Mesenchymal stem cell (in vitro differentiated cells and primary cell): ENCODE results near the gene FGR.
"Not testable (repeated sequence)": the region's sequence is repeated elsewhere in the genome, so short reads cannot be mapped to it uniquely, and the experiment has no call there.

Experiments used
- DNase-seq: peaks from one replicate; pipeline ENCODE4 v3.0.0-alpha.2; 2013
- H2AFZ ChIP-seq: one replicate; pipeline ENCODE4 v1.6.1; 2013; ENCODE audit warnings: low read depth, mild to moderate bottlenecking, control low read depth, inconsistent platforms, low read length, moderate library complexity
- H2AK5ac ChIP-seq: 2 replicates; pipeline ENCODE4 v1.6.1; 2013; ENCODE audit warnings: low read length, moderate library complexity, mild to moderate bottlenecking, inconsistent platforms; ENCODE audit not compliant: severe bottlenecking
- H2BK120ac ChIP-seq: one replicate; pipeline ENCODE4 v1.6.1; 2013; ENCODE audit warnings: low read depth, mild to moderate bottlenecking, inconsistent platforms, low read length, moderate library complexity
- H2BK12ac ChIP-seq, 2 experiments: one replicate each; pipeline ENCODE4 v1.6.1; 2013; ENCODE audit warnings: inconsistent platforms in 2 of 2, low read length in 2 of 2, mild to moderate bottlenecking in 2 of 2, moderate library complexity in 2 of 2, control low read depth in 1 of 2
- H2BK15ac ChIP-seq: one replicate; pipeline ENCODE4 v1.6.1; 2013; ENCODE audit warnings: mild to moderate bottlenecking, low read depth, inconsistent platforms; ENCODE audit not compliant: poor library complexity, severe bottlenecking
- H2BK5ac ChIP-seq: 2 replicates; pipeline ENCODE4 v1.6.1; 2013; ENCODE audit warnings: low read depth, mild to moderate bottlenecking, low read length, control low read depth, inconsistent platforms; ENCODE audit not compliant: poor library complexity, severe bottlenecking
- H3K14ac ChIP-seq, 2 experiments: one replicate each; pipeline ENCODE4 v1.6.1; 2013; ENCODE audit warnings: inconsistent platforms in 2 of 2, low read length in 2 of 2, control low read depth in 1 of 2, mild to moderate bottlenecking in 1 of 2, moderate library complexity in 1 of 2
- H3K18ac ChIP-seq, 2 experiments: one replicate each; pipeline ENCODE4 v1.6.1; 2013; ENCODE audit warnings: inconsistent platforms in 2 of 2, low read length in 2 of 2, control low read depth in 1 of 2, low read depth in 1 of 2, mild to moderate bottlenecking in 1 of 2
- H3K23ac ChIP-seq, 2 experiments: one replicate each; pipeline ENCODE4 v1.6.1; 2013; ENCODE audit warnings: inconsistent platforms in 2 of 2, low read length in 2 of 2, mild to moderate bottlenecking in 2 of 2, moderate library complexity in 2 of 2, control low read depth in 1 of 2
- H3K27ac ChIP-seq: 2 replicates; pipeline ENCODE4 v1.5.1; 2013; ENCODE audit warnings: mild to moderate bottlenecking, moderate library complexity, low read length, control low read depth, inconsistent platforms; ENCODE audit not compliant: poor library complexity, severe bottlenecking
- H3K27me3 ChIP-seq, 2 experiments: 2 replicates each; pipeline versions ENCODE4 v1.6.1 to v1.7.0; 2013; ENCODE audit warnings: low read length in 2 of 2, mild to moderate bottlenecking in 2 of 2, moderate library complexity in 2 of 2, control low read depth in 1 of 2, inconsistent platforms in 1 of 2; ENCODE audit not compliant: control insufficient read depth in 1 of 2, insufficient read depth in 1 of 2
- H3K36me3 ChIP-seq, 2 experiments: 2 replicates each; pipeline versions ENCODE4 v1.6.1 to v1.7.0; 2013; ENCODE audit warnings: low read length in 2 of 2, control low read depth in 1 of 2, inconsistent platforms in 1 of 2, low read depth in 1 of 2, mild to moderate bottlenecking in 1 of 2; ENCODE audit not compliant: insufficient read depth in 2 of 2, control insufficient read depth in 1 of 2
- H3K4ac ChIP-seq, 2 experiments: one replicate each; pipeline ENCODE4 v1.6.1; 2013; ENCODE audit warnings: inconsistent platforms in 2 of 2, low read length in 2 of 2, mild to moderate bottlenecking in 2 of 2, moderate library complexity in 2 of 2, control low read depth in 1 of 2, low read depth in 1 of 2
- H3K4me1 ChIP-seq: 2 replicates; pipeline ENCODE4 v1.6.1; 2013; ENCODE audit warnings: low read depth, low read length, control low read depth; ENCODE audit not compliant: control insufficient read depth, insufficient read depth
- H3K4me2 ChIP-seq: 2 replicates; pipeline ENCODE4 v1.6.1; 2013; ENCODE audit warnings: low read length, mild to moderate bottlenecking, inconsistent platforms; ENCODE audit not compliant: poor library complexity, severe bottlenecking
- H3K4me3 ChIP-seq, 2 experiments: 2 replicates each; pipeline versions ENCODE4 v1.5.1 to v1.7.0; 2013; ENCODE audit warnings: low read length in 2 of 2, mild to moderate bottlenecking in 2 of 2, control low read depth in 1 of 2, low read depth in 1 of 2; ENCODE audit not compliant: insufficient read depth in 1 of 2
- H3K79me1 ChIP-seq: replicated peaks from 2 replicates; pipeline ENCODE4 v1.6.1; 2013; ENCODE audit warnings: mild to moderate bottlenecking, control low read depth, low read length, inconsistent platforms; ENCODE audit not compliant: poor library complexity, severe bottlenecking
- H3K9ac ChIP-seq: 2 replicates; pipeline ENCODE4 v1.7.0; 2013; ENCODE audit warnings: mild to moderate bottlenecking, low read length, moderate library complexity
- H3K9me3 ChIP-seq: 2 replicates; pipeline ENCODE4 v1.7.0; 2013; ENCODE audit warnings: mild to moderate bottlenecking, low read length; ENCODE audit not compliant: control insufficient read depth
- H4K8ac ChIP-seq: one replicate; pipeline ENCODE4 v1.6.1; 2013; ENCODE audit warnings: inconsistent platforms, mild to moderate bottlenecking, low read length, moderate library complexity
- H4K91ac ChIP-seq: one replicate; pipeline ENCODE4 v1.6.1; 2013; ENCODE audit warnings: mild to moderate bottlenecking, low read length, inconsistent platforms
- WGBS: methylation state at CpG from one replicate; pipeline ENCODE4 v1.1.7; 2013; ENCODE audit warnings: mixed read lengths; 5-methylcytosine and 5-hydroxymethylcytosine counted together

The FGR gene

GRCh38 chr1:27632387-27633297 lies 2.3 kb downstream of the FGR start:
- no peak overlapping the region for H2AFZ ChIP-seq
- no peak overlapping the region for H4K91ac ChIP-seq
- H3K79me1 ChIP-seq, result no peaks in the 10 kb centered on the region
- peak overlapping the region; percentile 49 for H2BK15ac ChIP-seq
- H2AK5ac ChIP-seq, result no peak overlapping the region
- no peak overlapping the region for H3K14ac ChIP-seq
- H3K27me3 ChIP-seq, result peaks cover 13 to 37% of the 10 kb centered on the region in 2 experiments
- no peak overlapping the region for H2BK120ac ChIP-seq
- no peak overlapping the region for H2BK5ac ChIP-seq
- no peak overlapping the region for H3K4me2 ChIP-seq
- no peak overlapping the region for H3K23ac ChIP-seq
- H3K4me1 ChIP-seq, result peaks cover 8% of the 10 kb centered on the region
- H3K4me3 ChIP-seq, result no peak overlapping the region
- H3K9ac ChIP-seq, result no peak overlapping the region
- no peak overlapping the region for H3K27ac ChIP-seq
- DNase-seq, result no peak
- no peak overlapping the region for H3K4ac ChIP-seq
- no peak overlapping the region for H3K18ac ChIP-seq
- H3K36me3 ChIP-seq, result no peaks in the 10 kb centered on the region
- H2BK12ac ChIP-seq, result no peak overlapping the region
- peak overlapping the region; percentile 14 for H4K8ac ChIP-seq
- no peaks in the 10 kb centered on the region for H3K9me3 ChIP-seq
- 91% methylated on average over 14 of the region's 14 CpGs for WGBS

- DNase-seq, result no peak
- Histone ChIP-seq H4K8ac (no peak overlapping the region), H3K27ac (no peak overlapping the region), H3K4me2 (no peak overlapping the region), H3K36me3 (no peaks in the 10 kb centered on the region), H3K9me3 (no peaks in the 10 kb centered on the region), H3K27me3 (peaks cover 13 to 37% of the 10 kb centered on the region in 2 experiments), H3K18ac (peak overlapping the region in 1 of 2 experiments; percentile 26), H4K91ac (no peak overlapping the region), H3K23ac (no peak overlapping the region), H2AFZ (no peak overlapping the region), H3K9ac (no peak overlapping the region), H2BK15ac (no peak overlapping the region), H2BK120ac (no peak overlapping the region), H2BK5ac (no peak overlapping the region), H2BK12ac (no peak overlapping the region), H3K79me1 (no peaks in the 10 kb centered on the region), H3K4me3 (no peak overlapping the region), H3K4ac (no peak overlapping the region), H3K4me1 (peaks cover 8% of the 10 kb centered on the region), H2AK5ac (no peak overlapping the region), H3K14ac (no peak overlapping the region)
- 84% methylated on average over 5 of the region's 5 CpGs for WGBS
These were observed 4.0 kb downstream of the FGR start for GRCh38 chr1:27630859-27631491.

DNA sequence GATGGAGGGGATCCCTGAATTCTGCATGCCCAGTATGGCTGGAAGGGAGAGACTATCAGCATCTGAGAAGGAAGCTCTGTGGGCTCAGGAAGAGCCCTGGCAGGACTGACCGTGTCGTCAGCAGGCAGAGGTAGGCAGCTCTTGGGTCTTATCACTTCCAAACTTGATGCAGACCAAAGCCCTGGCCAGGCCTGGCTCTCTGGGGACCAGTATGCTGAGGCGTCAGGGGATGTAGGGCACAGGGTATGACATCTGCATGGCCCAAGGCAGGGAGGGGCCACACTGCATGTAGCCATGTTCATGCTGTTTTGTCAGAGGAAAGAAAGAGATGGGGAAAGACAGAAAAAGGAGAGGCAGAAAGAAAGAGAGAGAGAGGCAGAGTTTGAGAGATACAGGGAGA lies 6.3 kb downstream of the FGR start:
- Histone ChIP-seq H3K4me2 (no peak overlapping the region), H3K9ac (no peak overlapping the region), H3K18ac (no peak overlapping the region), H4K91ac (no peak overlapping the region), H2BK12ac (no peak overlapping the region), H3K79me1 (no peaks in the 10 kb centered on the region), H3K4me3 (no peak overlapping the region), H2AFZ (no peak overlapping the region), H3K36me3 (no peaks in the 10 kb centered on the region), H3K14ac (no peak overlapping the region), H3K4me1 (peaks cover 2% of the 10 kb centered on the region), H3K27ac (no peak overlapping the region), H2BK15ac (no peak overlapping the region), H3K4ac (no peak overlapping the region), H2BK120ac (no peak overlapping the region), H3K23ac (no peak overlapping the region), H2BK5ac (no peak overlapping the region), H2AK5ac (no peak overlapping the region), H3K27me3 (peaks cover 4 to 21% of the 10 kb centered on the region in 2 experiments), H4K8ac (peak overlapping the region; percentile 19), H3K9me3 (no peaks in the 10 kb centered on the region)
- no peak for DNase-seq
- WGBS, result 58% methylated on average over 3 of the region's 3 CpGs

- H2AK5ac ChIP-seq, H2BK5ac ChIP-seq, H3K4me3 ChIP-seq, H3K9ac ChIP-seq, H3K9me3 ChIP-seq, DNase-seq, H3K18ac ChIP-seq, H4K91ac ChIP-seq, H4K8ac ChIP-seq, H2AFZ ChIP-seq, H2BK12ac ChIP-seq, H2BK120ac ChIP-seq, H3K23ac ChIP-seq, H3K4me2 ChIP-seq, H3K14ac ChIP-seq, H3K4me1 ChIP-seq, H3K4ac ChIP-seq, H3K27ac ChIP-seq, H3K79me1 ChIP-seq, H3K36me3 ChIP-seq, H2BK15ac ChIP-seq: not testable (repeated sequence)
- H3K27me3 ChIP-seq, result peaks cover 0 to 12% of the 10 kb centered on the region in 2 experiments
- 86% methylated on average over 4 of the region's 4 CpGs for WGBS
These were observed 7.3 kb downstream of the FGR start for GRCh38 chr1:27627733-27628132.
